Fibroblast of skin of back (primary cell): ENCODE data around the gene HAUS7.
"Not testable (repeated sequence)": the region's sequence is repeated elsewhere in the genome, so short reads cannot be mapped to it uniquely, and the experiment has no call there.

Experiments used
- DNase-seq: peaks from one replicate; pipeline ENCODE4 v3.0.0-alpha.2; 2013

Gene HAUS7

DNA sequence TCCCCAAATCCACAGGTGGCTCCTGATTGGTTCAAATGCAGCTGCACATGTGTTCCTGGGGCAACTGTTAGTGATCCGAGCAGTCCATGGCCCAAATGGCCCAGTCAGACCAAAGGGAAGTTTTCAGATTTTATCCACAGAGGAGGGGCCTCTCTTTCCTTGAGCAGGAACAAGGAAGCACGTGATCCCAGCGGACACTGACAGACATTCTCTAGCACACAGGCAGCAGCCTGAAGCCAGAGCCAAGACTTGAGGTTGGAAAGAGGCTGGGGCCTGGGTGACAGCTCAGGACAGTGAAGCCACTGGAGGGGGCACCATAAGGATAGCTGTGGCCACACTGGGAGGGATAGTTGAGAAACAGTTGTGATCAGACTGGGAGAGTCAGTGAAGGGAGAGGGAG, 62.6 kb downstream of the HAUS7 start:
- no peak for DNase-seq

DNA sequence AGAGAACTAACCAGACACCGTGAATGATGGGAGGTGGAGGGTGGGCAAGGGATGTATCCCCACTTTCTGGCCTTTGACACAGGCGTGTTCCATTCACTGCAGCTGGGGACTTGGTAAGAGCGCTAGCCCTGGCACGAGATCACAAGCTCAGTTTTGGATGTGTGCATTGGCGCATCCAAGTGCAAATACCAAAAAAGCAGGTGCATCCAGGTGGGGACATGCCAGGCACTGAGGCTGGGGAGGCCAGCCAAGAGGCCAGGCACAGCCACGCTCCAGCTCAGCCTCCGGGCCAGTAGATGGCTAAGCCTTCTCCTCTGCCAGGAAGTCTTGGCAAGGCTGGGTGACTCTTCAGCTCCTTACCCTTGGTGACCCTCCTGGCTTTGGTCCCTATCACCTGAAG, 63.5 kb downstream of the HAUS7 start:
- DNase-seq, result no peak

DNA sequence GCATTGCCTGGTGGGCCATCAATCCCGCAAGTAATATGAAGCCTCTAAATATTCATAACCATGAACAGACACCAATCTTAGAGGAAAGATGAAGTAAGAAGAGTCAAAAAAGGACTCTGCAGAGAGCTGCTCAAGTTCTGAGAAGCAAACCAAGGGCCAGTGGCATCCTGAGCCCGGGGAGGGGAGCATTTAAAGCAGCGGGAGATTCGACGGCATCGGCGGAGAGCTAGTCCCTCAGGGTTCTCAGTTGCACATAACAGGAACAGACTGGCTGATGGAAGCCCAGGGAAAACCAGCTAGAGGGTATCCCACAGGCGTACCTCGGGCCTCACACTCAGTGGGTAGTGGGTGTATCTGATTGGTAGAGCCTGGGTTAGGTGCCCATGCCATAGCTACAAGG, 64.4 kb downstream of the HAUS7 start:
- no peak for DNase-seq

DNA sequence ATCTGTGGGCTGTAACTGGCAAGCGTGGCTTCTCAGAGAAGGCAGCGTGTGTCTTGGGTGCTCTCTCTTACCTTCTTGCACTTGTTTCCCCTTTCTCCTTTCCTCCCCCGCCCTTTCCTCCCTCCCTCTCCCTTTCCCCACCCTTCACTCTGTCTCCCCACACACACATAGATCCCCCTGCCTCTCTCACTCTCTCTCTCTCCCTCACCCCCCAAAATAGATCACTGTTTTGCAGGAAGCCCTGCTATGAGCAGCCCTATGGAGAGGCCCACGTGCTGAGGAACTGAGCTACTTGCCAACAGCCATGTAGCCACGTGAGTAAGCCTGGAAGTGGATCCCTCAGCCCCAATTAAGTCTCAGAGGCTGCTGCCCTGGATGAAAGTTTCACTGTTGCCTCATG, 65.0 kb downstream of the HAUS7 start:
- DNase-seq, result no peak

DNA sequence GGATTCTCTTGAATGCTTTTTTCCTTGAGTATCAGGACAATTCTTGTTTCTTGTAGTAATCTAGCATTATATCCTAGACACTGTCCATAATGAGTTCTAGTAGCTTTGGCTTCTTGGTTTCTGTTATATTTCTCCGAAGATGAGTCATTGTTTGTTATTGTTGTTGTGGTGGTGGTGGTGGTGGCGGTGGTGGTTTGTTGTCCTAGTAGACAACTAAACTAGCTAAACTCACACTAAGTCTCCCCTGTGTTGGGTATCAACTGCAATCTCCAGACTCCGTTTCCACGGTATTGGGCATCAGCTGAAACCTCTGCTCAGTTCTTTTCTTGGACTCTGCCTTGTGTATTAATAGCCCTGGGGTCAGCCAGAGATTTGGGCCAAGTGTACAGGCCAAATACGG, 66.0 kb downstream of the HAUS7 start:
- not testable (repeated sequence) for DNase-seq

DNA sequence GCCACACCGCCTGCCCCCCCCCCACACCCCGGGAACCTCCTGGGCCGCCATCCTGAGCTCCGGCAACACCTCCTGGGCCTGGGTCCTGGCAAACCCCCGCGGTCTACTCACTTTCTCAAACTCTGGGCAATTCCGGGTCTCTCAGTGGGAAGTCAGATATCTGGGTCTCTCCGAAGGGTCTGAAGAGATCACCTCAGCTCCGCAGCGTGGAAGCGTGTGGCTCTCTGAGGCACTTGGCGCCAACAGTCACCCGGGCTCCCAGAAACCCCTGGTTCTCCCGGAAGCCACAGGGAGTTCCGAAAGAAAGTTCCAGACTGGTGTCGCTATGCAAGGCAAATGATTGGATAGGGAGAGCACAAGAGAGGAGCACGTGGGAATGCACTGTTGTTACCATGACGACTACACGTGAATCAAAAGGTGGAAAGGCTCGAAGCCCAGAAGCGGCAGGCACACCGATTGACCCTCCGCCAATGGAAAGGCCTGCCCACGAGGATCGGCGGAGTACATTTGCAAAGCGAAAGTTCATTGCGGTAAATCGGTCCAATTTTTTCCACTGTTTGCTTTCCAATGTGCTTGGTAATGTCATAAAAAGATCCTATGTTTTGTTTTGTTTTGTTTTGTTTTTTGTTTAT, 69.1 kb downstream of the HAUS7 start, which contains the start of gene PNMA6E:
TSS of gene PNMA6E (minus strand) at position 218 of the 632 bp plus-strand sequence. CDS start 2,501 bp downstream, outside the sequence.
- DNase-seq, result no peak

DNA sequence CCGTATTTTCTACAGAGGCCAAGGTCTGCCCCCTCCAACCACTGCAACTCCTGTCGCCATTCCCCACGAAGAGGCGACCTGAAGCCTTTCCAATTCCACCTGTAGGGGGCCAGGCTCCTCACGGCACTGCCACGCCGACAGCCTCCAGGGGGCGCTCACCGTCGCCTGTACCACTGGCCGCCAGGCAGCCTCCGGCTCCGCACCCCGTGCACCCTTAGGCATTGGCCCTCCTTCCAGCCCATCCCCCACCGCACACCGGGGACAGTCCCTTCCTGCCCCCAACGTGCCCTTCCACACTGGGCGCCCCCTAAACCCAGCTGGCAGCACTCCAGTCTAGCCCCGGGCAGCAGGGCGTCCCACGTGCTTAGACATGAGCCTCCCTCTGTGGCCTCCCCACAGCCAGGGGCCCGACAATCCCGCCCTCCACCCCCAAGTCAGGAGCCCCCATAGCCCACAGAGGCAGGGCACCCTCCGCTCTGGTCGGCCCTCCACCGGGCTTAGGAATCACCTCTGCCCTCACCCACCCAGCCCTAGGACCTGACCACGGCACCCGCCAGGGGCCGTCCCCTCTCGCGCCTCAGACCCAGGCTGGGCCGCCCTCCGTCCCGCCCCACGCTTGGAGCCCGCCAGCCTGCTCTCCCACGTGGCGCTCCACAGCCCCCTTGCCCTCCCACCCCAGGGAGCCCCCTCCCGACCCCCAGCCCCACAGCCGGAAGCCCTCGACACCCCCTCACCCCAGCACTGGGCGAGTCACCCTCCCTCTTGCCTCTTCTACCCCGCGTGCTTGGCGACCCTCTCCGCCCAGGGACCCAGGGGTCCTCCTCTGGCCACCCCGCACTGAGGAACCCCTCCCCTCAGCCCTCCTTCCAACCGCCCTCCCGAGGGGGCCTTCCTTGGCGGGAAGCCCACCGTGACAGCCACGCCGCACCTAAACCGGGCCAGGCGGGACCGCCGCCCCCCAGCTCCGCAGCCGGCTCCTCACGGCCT, 69.9 kb downstream of the HAUS7 start:
- peak; percentile 9 for DNase-seq

DNA sequence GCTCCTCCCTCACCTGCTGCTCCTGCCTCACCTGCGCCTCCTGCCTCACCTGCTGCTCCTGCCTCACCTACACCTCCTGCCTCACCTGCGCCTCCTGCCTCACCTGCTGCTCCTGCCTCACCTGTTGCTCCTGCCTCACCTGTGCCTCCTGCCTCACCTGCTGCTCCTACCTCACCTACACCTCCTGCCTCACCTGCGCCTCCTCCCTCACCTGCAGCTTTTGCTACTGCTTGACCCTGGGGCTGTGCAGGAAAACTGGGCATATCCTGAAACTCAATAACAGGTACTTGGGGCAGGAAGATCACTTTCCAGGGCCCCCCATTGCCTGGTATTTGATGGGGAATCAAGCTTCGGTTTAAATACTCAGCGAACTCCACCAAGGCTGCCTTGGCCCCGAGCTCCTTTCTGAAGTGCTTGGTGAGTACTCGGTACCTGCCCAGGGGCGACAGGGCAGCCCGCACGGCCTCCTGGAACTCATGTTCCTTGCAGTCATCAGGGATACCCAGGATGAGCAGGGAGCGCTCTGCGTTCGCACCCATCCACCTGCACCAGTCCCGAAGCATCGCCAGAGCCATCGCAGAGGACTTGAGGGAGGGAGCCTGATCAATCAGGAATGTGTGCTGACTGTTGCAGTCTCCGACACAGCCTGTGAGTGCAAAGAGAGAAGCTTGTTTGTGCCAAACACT, 72.0 kb downstream of the HAUS7 start:
- no peak for DNase-seq
